Measurements from ENCODE around the gene SRPK3.

Gene SRPK3

GRCh38 chrX:153770601-153771414, 10.0 kb upstream of the SRPK3 start:
- DNase-seq (ENCODE audit: low read depth) = no peak

DNA sequence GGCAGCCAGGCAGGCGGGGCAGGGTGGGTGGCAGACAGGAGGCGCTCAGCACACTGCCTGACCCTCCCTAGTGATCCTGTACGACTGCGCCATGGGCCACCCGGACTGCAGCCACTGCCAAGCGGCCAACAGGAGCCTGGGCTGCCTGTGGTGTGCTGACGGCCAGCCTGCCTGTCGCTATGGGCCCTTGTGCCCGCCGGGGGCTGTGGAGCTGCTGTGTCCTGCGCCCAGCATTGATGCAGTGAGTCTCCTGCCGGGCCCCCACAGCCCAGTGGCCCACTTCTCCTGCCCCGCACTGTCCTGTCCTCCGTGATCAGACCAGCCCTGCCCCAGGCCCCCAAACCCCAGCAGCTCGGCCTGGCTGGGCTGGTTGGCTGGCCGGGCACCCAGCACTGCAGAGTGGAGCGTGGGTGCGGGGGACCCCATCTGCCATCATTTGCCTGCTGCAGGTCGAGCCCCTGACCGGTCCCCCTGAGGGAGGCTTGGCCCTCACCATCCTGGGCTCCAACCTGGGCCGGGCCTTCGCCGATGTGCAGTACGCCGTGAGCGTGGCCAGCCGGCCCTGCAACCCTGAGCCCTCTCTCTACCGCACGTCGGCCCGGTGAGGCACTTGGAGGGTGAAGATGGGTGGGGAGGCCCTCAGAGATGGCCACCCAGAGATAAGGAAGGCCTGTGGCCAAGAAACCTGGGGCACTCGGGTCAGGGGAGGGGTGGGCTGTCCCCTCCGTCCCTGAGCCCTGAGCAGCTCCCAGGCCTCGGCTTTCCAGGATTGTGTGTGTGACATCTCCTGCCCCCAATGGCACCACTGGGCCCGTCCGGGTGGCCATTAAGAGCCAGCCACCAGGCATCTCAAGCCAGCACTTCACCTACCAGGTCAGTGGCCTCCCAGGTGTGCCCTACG, 9.2 kb upstream of the SRPK3 start:
- no peak for DNase-seq (ENCODE audit: low read depth)

DNA sequence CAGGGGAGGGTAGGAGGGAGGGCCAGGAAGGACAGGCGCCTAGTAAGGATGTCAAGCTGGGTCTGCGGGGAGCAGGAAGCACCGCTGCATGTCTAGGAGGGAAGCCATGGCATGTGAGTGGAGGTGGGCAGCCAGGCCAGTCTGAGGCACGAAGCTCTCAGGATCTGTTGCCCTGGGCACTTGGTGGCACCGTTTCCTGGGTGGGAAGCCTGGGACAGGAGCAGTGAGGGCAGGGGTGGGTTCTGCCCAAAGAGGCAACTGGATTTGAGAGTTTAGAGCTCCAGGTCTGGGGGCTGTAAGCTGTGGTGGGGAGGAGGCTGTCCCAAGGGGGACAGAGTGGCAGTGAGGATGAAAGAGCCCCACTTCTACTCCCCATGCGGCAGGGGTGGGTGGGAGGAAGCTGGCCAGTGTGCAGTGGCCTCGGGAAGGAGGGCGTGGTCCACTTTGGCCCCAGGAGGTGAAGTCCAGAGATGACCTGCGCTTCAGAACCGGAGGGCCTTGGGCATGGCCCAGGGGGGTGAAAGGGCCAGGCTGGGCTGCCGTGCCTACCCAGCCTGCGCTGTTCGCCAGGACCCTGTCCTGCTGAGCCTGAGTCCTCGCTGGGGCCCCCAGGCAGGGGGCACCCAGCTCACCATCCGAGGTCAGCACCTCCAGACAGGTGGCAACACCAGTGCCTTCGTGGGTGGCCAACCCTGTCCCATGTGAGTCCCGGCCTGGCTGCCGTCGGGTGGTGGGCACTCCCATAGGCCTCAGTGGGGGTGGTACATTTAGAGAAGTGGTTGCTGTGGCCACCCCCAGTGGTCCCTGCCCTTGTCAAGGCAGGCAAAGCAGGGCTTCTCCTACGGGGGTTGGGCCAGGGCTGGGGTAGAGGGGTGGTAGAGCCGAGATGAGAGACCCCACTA, 8.3 kb upstream of the SRPK3 start:
- no peak for DNase-seq (ENCODE audit: low read depth)

- no peak for DNase-seq (ENCODE audit: low read depth)
Observed at GRCh38 chrX:153773218-153773611, 7.6 kb upstream of the SRPK3 start.

DNA sequence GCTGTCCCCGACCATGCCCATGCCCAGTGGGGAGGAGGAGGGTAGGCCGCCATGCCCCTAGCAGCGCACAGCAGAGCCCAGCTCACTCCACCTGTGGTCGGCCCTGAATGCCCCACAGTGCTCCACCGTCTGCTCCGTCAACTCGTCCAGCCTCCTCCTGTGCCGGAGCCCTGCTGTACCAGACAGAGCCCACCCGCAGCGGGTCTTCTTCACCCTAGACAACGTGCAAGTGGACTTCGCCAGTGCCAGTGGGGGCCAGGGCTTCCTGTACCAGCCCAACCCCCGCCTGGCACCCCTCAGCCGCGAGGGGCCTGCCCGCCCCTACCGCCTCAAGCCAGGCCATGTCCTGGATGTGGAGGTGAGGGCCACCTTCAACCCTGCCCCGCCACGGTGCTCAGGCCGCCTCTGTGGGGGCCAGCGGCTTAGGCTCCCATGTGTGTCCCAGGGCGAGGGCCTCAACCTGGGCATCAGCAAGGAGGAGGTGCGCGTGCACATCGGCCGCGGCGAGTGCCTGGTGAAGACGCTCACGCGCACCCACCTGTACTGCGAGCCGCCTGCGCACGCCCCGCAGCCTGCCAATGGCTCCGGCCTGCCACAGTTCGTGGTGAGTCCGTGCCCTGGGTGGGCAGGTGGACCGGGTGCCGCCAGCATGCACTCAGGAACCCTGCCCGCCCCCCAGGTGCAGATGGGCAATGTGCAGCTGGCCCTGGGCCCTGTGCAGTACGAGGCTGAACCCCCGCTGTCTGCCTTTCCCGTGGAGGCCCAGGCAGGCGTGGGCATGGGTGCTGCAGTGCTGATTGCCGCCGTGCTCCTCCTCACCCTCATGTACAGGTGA, 6.9 kb upstream of the SRPK3 start:
- no peak for DNase-seq (ENCODE audit: low read depth)

- DNase-seq (ENCODE audit: low read depth) = no peak
Observed at GRCh38 chrX:153774576-153775292, 6.1 kb upstream of the SRPK3 start.

DNA sequence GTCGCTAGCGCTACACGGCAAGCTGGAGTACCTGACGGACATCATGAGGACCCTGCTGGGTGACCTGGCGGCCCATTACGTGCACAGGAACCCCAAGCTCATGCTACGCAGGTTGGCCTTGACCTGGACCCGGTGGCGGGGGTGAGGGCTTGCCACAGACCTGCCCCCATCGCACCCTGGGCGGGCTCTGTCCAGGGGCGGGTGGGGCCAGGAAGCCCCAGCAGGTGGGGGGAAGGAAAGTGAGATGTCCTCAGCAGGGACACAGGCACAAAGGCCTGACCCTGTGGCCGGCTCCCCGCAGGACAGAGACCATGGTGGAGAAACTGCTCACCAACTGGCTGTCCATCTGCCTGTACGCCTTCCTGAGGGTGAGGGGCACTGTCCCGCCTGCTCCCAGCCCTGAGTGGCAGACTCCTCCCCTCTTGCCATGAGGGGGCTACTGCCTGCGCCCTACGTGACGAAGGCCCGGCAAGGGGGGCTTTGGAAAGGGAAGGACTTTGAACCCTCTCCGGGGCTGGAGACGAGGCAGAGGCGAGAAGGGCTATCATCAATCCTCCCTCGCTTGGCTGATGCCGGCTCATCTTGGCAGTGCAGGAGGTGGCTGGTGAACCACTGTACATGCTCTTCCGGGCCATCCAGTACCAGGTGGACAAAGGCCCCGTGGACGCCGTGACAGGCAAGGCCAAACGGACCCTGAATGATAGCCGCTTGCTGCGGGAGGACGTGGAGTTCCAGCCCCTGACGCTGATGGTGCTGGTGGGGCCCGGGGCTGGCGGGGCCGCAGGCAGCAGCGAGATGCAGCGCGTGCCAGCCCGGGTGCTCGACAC, 5.3 kb upstream of the SRPK3 start:
- DNase-seq (ENCODE audit: low read depth) = no peak

DNA sequence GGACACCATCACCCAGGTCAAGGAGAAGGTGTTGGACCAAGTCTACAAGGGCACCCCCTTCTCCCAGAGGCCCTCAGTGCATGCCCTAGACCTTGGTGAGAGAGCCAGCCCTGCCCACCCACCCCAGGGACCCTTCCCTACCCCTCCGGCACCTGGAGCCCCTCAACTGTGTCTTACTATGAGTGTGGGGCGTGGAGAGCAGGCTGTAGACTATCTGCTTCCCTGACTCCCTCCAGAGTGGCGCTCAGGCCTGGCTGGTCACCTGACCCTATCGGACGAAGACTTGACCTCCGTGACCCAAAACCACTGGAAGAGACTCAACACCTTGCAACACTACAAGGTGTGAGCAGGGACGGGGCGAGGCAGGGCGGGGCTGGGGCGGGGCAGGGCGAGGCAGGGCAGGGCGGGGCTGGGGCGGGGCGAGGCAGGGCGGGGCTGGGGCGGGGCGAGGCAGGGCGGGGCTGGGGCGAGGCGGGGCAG, 4.7 kb upstream of the SRPK3 start:
- DNase-seq (ENCODE audit: low read depth) = no peak

- DNase-seq (ENCODE audit: low read depth) = no peak
Observed at GRCh38 chrX:153776611-153777045, 4.2 kb upstream of the SRPK3 start.

DNA sequence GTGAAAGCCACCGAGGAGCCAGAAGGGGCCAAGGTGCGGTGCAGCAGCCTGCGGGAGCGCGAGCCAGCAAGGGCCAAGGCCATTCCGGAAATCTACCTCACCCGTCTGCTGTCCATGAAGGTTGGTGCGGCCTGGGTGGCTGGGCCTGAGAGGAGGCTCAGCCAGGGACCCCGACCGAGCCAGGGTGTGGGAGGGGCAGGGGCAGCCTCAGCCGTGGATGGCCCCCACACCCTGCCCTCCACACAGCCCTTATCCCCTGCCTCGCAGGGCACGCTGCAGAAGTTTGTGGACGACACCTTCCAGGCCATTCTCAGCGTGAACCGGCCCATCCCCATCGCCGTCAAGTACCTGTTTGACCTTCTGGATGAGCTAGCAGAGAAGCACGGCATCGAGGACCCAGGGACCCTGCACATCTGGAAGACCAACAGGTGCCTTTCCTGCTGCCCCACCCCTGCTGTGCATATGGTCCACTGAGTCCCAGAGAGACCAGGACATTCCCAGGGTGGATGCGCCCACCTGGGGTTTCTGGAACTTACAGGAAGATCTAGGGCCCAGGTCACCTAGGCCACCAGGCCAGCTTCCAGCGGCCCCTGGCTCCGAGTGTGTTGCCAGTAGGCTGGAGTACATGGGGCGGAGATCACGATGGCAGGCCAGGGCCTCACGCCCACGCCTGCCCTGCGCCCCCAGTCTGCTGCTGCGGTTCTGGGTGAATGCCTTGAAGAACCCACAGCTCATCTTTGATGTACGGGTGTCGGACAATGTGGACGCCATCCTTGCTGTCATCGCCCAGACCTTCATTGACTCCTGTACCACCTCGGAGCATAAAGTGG, 3.4 kb upstream of the SRPK3 start:
- DNase-seq (ENCODE audit: low read depth) = no peak

DNA sequence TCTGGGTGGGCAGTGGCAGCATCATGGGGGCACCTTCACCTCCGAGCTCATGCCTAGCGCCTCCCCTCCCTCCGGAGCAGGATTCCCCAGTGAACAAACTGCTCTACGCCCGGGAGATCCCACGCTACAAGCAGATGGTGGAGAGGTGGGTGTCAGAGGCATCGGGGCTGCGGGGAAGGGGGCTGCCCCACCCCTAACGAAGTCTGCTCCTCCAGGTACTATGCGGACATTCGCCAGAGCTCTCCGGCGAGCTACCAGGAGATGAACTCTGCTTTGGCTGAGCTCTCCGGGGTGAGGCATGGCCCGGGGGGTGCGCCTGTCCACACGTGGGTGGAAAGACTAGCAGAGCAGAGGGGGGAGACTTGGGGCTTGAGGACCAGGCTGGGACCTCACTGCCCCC, 2.7 kb upstream of the SRPK3 start:
- no peak for DNase-seq (ENCODE audit: low read depth)

GRCh38 chrX:153778684-153779101, 2.1 kb upstream of the SRPK3 start:
- DNase-seq (ENCODE audit: low read depth) = no peak

- no peak for DNase-seq (ENCODE audit: low read depth)
Observed at GRCh38 chrX:153779891-153780677, 757 bp upstream of the SRPK3 start.

GRCh38 chrX:153781428-153782047, 697 bp downstream of the SRPK3 start:
- no peak for DNase-seq (ENCODE audit: low read depth)

GRCh38 chrX:153782313-153782712, 1.5 kb downstream of the SRPK3 start:
- no peak for DNase-seq (ENCODE audit: low read depth)

GRCh38 chrX:153782871-153783270, 2.0 kb downstream of the SRPK3 start:
- DNase-seq (ENCODE audit: low read depth) = no peak

GRCh38 chrX:153783378-153784013, 2.7 kb downstream of the SRPK3 start:
- DNase-seq (ENCODE audit: low read depth) = no peak

Measured in HS-27A (cell line).